Heart left ventricle (tissue), 16 donors: Measurements from ENCODE around the gene MPO. TPM values are rescaled to one million over a fixed set of nuclear protein-coding genes. Genes with fewer than 3 reads are reported as not detected.

Experiments used
- ATAC-seq, 4 donors: fragments of 200-7000 bp; cut with Tn5 transposase; one replicate each; pipeline ENCODE4 v1.9.1; 2020 to 2022; ENCODE audit warnings: moderate library complexity in 4 of 4, mild to moderate bottlenecking in 3 of 4, moderate number of reproducible peaks in 1 of 4
- DNase-seq, 5 donors: peaks; one replicate each; pipeline ENCODE4 v3.0.0-alpha.2; 2020
- H3K27ac ChIP-seq, 12 donors: fragments of 200-600 bp; sonication (generic) in 4 of 12; one replicate each; pipeline versions ENCODE4 v1.5.0 to v1.8.0; 2016 to 2022; ENCODE audit warnings: mild to moderate bottlenecking in 2 of 12
- H3K27me3 ChIP-seq, 9 donors: fragments of 200-600 bp; sonication (generic) in 2 of 9; one replicate each; pipeline versions ENCODE4 v1.5.1 to v1.8.0; 2016 to 2022; ENCODE audit warnings: mild to moderate bottlenecking in 3 of 9
- H3K36me3 ChIP-seq, 9 donors: fragments of 200-600 bp; sonication (generic) in 2 of 9; one replicate each; pipeline versions ENCODE4 v1.5.0 to v1.8.0; 2018 to 2022; ENCODE audit warnings: mild to moderate bottlenecking in 2 of 9
- H3K4me1 ChIP-seq, 12 donors: fragments of 200-600 bp; sonication (generic) in 4 of 12; one replicate each; pipeline versions ENCODE4 v1.5.0 to v1.8.0; 2016 to 2022; ENCODE audit warnings: mild to moderate bottlenecking in 3 of 12
- H3K4me3 ChIP-seq, 12 donors: fragments of 200-600 bp; sonication (generic) in 4 of 12; one replicate each; pipeline versions ENCODE4 v1.5.0 to v1.8.0; 2017 to 2022; ENCODE audit warnings: mild to moderate bottlenecking in 9 of 12, moderate library complexity in 4 of 12
- H3K9me3 ChIP-seq, 12 donors: fragments of 200-600 bp; sonication (generic) in 4 of 12; one replicate each; pipeline versions ENCODE4 v1.5.0 to v1.8.0; 2016 to 2022; ENCODE audit warnings: mild to moderate bottlenecking in 1 of 12
- CTCF ChIP-seq, 12 donors: fragments of 200-600 bp; sonication (generic) in 4 of 12; IDR thresholded peaks; one replicate each; pipeline versions ENCODE4 v1.5.0 to v1.8.0; 2018 to 2022; ENCODE audit warnings: antibody characterized with exemption in 12 of 12, mild to moderate bottlenecking in 5 of 12
- POLR2A ChIP-seq, 2 donors: fragments of 450-650 bp; IDR thresholded peaks; one replicate each; pipeline ENCODE4 v1.6.1; 2017; ENCODE audit warnings: antibody characterized with exemption in 2 of 2, mild to moderate bottlenecking in 2 of 2, moderate library complexity in 2 of 2
- WGBS, 4 donors: extraction: QIAGEN DNeasy Blood & Tissue Kit in 2 of 4; methylation state at CpG; one replicate each; pipeline versions ENCODE4 v1.1.5 to v1.1.7; 2013 to 2018; 5-methylcytosine and 5-hydroxymethylcytosine counted together
- intact Hi-C, 10 donors: fragments of 100-400 bp; cut with DNase I; formaldehyde crosslinking; loops; one replicate each; pipeline versions ENCODE4 v1.11.1 to v1.14.2; 2022
- polyA plus RNA-seq, 2 donors: library from polyadenylated mRNA; stranded (reverse); fragments of 200-250 nt; gene quantifications; one replicate each; pipeline ENCODE4 v1.2.3, GENCODE V29; 2013
- total RNA-seq, 9 donors: library from RNA; depleted of rRNA in 2 of 9; stranded (reverse); fragments of >200 nt in 2 of 9; fragmentation: NEBNext Ultra II Directional in 3 of 9; extraction: Animal tissue kit (Norgen Biotek cat#: 25700) in 3 of 9; gene quantifications; one replicate each; pipeline versions ENCODE4 v1.1.0 to v1.2.4, GENCODE V29; 2016 to 2023
- donor health status: ischemic (EF 13 %, LVEDD 7.1; RV severe dilation, severe dysfunction).
- donor health status: healthy with polysubstance abuse.
- donor health status: DM: no; HTN: yes; CAD: no.
- donor health status: DM: no; HTN: no; CAD: no.
- donor health status: ischemic (EF 25% LVEDD 6.9; RV normal size, moderate dysfunction).
- donor health status: ischemic (EF 25% LVEDD 5.7; RV mildly dilated, moderate dysfunction).
- donor health status: healthy.
- donor health status: DM: yes; HTN: yes; CAD: no.
- donor health status: ischemic (EF 35%, LVEDD 5.7; RV mildly dilated, moderate dysfunction).
- donor health status: nonischemic (EF 11% LVEDD 7.7; RV severe dilation, severe dysfunction).
- donor health status: DM: yes; HTN: yes; CAD: no.
- donor health status: PGD.
- donor health status: ischemic (EF 29% LVEDD 5.4; RV normal size, mild dysfunction).
- donor health status: nonischemic (EF 23%, LVEDD 6.1; RV moderate dilation, normal function).

Gene MPO
- total and polyA plus RNA-seq, 11 donors, result 0.11 to 2.8 (median 0.31) TPM; not detected in 4

GRCh38 chr17:58235821-58236220, 44.9 kb downstream of the MPO start:
- no peak for DNase-seq
- peaks cover 0 to 18% (median 0%) of the 10 kb centered on the region in 12 donors for H3K4me1 ChIP-seq
- ATAC-seq, result no peak
- no peaks in the 10 kb centered on the region for H3K36me3 ChIP-seq
- no peak overlapping the region for H3K27ac ChIP-seq
- WGBS, 4 donors, result 50 to 79% (median 66%) methylated on average over 1 of the region's 1 CpG
- no peaks in the 10 kb centered on the region for H3K9me3 ChIP-seq
- H3K4me3 ChIP-seq, result no peak overlapping the region
- no peak for TF ChIP-seq POLR2A (IDR thresholded peaks at IDR 0.05)
- intact Hi-C loops, result no loop called here
- H3K27me3 ChIP-seq, result peaks cover 0 to 43% (median 8%) of the 10 kb centered on the region in 9 donors

GRCh38 chr17:58234512-58234911, 46.2 kb downstream of the MPO start:
- DNase-seq (no peak), ATAC-seq (no peak)
- 82 to 91% (median 84%) methylated on average over 3 of the region's 3 CpGs for WGBS, 4 donors
- no peak for TF ChIP-seq POLR2A (IDR thresholded peaks at IDR 0.05)
- no peak for TF ChIP-seq CTCF (IDR thresholded peaks at IDR 0.05)
- H3K4me1 ChIP-seq, result peaks cover 0 to 18% (median 0%) of the 10 kb centered on the region in 12 donors
- H3K27me3 ChIP-seq, result peaks cover 0 to 43% (median 4%) of the 10 kb centered on the region in 9 donors
- H3K27ac ChIP-seq, result no peak overlapping the region
- no peaks in the 10 kb centered on the region for H3K36me3 ChIP-seq
- H3K4me3 ChIP-seq, result no peak overlapping the region
- H3K9me3 ChIP-seq, result no peaks in the 10 kb centered on the region
- intact Hi-C loops, result no loop called here

GRCh38 chr17:58233543-58233942, 47.2 kb downstream of the MPO start:
- H3K27ac ChIP-seq, result peak overlapping the region in 1 of 12 donors; percentile 51
- TF ChIP-seq CTCF (IDR thresholded peaks at IDR 0.05), result no peak
- H3K4me3 ChIP-seq, result no peak overlapping the region
- intact Hi-C loops, result no loop called here
- peak in 1 of 4 donors; percentile 22 for ATAC-seq
- DNase-seq, result no peak
- H3K36me3 ChIP-seq, result no peaks in the 10 kb centered on the region
- H3K4me1 ChIP-seq, result peaks cover 0 to 18% (median 0%) of the 10 kb centered on the region in 12 donors
- no peaks in the 10 kb centered on the region for H3K9me3 ChIP-seq
- 76 to 85% (median 83%) methylated on average over 3 of the region's 3 CpGs for WGBS, 4 donors
- peaks cover 0 to 40% (median 4%) of the 10 kb centered on the region in 9 donors for H3K27me3 ChIP-seq

- intact Hi-C loops, result no loop called here
- H3K4me3 ChIP-seq, result no peak overlapping the region
- TF ChIP-seq CTCF (IDR thresholded peaks at IDR 0.05), result no peak
- no peak for TF ChIP-seq POLR2A (IDR thresholded peaks at IDR 0.05)
- H3K27ac ChIP-seq, result peak overlapping the region in 1 of 12 donors; percentile 51
- H3K27me3 ChIP-seq, result peaks cover 0 to 40% (median 4%) of the 10 kb centered on the region in 9 donors
- ATAC-seq (peak in 3 of 4 donors; percentile 39 to 68 (median 43)), DNase-seq (no peak)
- peaks cover 0 to 18% (median 0%) of the 10 kb centered on the region in 12 donors for H3K4me1 ChIP-seq
- WGBS, 4 donors, result 32 to 51% (median 38%) methylated on average over 10 to 12 of the region's 12 CpGs
- H3K9me3 ChIP-seq, result no peaks in the 10 kb centered on the region
- H3K36me3 ChIP-seq, result no peaks in the 10 kb centered on the region
These were observed 48.0 kb downstream of the MPO start for GRCh38 chr17:58232707-58233156.

- WGBS, 4 donors, result 49 to 63% (median 60%) methylated on average over 2 of the region's 2 CpGs
- H3K4me1 ChIP-seq, result peaks cover 0 to 18% (median 0%) of the 10 kb centered on the region in 12 donors
- DNase-seq (no peak), ATAC-seq (no peak)
- intact Hi-C loops, result no loop called here
- no peaks in the 10 kb centered on the region for H3K9me3 ChIP-seq
- peaks cover 0 to 40% (median 4%) of the 10 kb centered on the region in 9 donors for H3K27me3 ChIP-seq
- H3K4me3 ChIP-seq, result no peak overlapping the region
- no peak overlapping the region for H3K27ac ChIP-seq
- TF ChIP-seq POLR2A (IDR thresholded peaks at IDR 0.05) (no peak), CTCF (IDR thresholded peaks at IDR 0.05) (no peak)
- H3K36me3 ChIP-seq, result no peaks in the 10 kb centered on the region
These were observed 49.1 kb downstream of the MPO start for GRCh38 chr17:58231641-58232040.
